ENCODE measurements around the gene PKNOX2. TPM values are rescaled to one million over a fixed set of nuclear protein-coding genes. Genes with fewer than 3 reads are reported as not detected.

PKNOX2 gene
- total RNA-seq, 4 donors from 2014 or later = 0.27 to 4.8 (median 0.75) TPM; not detected in 1

DNA sequence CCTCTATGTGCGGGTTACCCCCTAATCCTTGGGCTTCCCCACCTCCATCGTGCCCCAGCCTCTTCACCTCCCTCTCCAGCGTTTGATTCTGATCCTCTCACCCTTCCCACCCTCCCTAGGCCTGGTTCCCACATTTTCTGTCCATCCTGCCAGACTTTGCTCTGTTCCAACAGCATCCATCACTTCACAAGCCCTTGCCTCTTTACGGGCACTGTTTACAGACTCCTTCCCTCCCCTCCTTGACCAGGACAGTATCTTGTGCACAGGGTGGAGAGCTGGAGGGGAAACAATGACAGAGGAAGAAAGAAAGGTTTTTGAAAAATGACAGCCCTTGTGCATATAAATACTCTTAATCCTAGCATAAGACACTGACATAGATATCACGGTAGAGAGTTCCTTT is 301.1 kb downstream of the PKNOX2 start:
- in situ Hi-C loops (cut with MboI; ENCODE audit: low pct_ligation_motif_present in 1 of 4, low pct_unique_long_range_greater_than_20kb in 1 of 4, low sequenced_read_pairs in 3 of 4) (no loop called here), intact Hi-C loops (cut with DNase I; ENCODE audit: low total_unique reads) (no loop called here)
- Histone ChIP-seq H3K9me3 (no peaks in the 10 kb centered on the region), H3K4me1 (no peaks in the 10 kb centered on the region), H3K27ac (no peak overlapping the region), H3K36me3 (no peaks in the 10 kb centered on the region), H3K4me3 (no peak overlapping the region), H3K27me3 (no peaks in the 10 kb centered on the region)
- DNase-seq = no peak
- TF ChIP-seq POLR2A (IDR thresholded peaks at IDR 0.05) (no peak), POLR2AphosphoS5 (IDR thresholded peaks at IDR 0.05) (no peak), EP300 (IDR thresholded peaks at IDR 0.05; ENCODE audit: low read depth) (no peak)
- TF ChIP-seq, protein P1, sequence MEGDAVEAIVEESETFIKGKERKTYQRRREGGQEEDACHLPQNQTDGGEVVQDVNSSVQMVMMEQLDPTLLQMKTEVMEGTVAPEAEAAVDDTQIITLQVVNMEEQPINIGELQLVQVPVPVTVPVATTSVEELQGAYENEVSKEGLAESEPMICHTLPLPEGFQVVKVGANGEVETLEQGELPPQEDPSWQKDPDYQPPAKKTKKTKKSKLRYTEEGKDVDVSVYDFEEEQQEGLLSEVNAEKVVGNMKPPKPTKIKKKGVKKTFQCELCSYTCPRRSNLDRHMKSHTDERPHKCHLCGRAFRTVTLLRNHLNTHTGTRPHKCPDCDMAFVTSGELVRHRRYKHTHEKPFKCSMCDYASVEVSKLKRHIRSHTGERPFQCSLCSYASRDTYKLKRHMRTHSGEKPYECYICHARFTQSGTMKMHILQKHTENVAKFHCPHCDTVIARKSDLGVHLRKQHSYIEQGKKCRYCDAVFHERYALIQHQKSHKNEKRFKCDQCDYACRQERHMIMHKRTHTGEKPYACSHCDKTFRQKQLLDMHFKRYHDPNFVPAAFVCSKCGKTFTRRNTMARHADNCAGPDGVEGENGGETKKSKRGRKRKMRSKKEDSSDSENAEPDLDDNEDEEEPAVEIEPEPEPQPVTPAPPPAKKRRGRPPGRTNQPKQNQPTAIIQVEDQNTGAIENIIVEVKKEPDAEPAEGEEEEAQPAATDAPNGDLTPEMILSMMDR (IDR thresholded peaks at IDR 0.05) = no peak
- 58 to 65% methylated on average over 4 to 5 of the region's 5 CpGs for WGBS, 2 donors (ENCODE audit: low coverage in 1 of 2)

DNA sequence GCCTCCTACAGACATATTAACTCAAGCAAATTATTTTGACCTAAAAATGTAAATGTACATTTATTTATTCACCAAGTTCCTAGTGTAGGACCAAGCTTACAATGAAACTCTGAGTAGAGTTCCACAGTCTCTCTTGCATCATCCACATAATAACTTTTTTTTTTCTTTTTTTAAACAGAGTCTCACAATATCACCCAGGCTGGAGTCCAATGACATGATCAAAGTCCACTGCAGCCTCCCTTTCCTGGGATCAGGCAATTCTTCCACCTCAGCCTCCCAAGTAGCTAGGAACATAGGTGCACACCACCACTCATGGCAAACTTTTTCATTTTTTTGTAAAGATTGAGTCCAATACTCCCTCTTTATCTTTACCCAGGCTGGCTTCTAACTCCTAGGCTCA is 303.5 kb downstream of the PKNOX2 start:
- H3K9me3 ChIP-seq = no peaks in the 10 kb centered on the region
- no peaks in the 10 kb centered on the region for H3K36me3 ChIP-seq
- no peak overlapping the region for H3K27ac ChIP-seq
- no peak for DNase-seq
- no peak overlapping the region for H3K4me3 ChIP-seq
- no peaks in the 10 kb centered on the region for H3K27me3 ChIP-seq
- intact Hi-C loops (cut with DNase I; ENCODE audit: low total_unique reads) (no loop called here), in situ Hi-C loops (cut with MboI; ENCODE audit: low pct_ligation_motif_present in 1 of 4, low pct_unique_long_range_greater_than_20kb in 1 of 4, low sequenced_read_pairs in 3 of 4) (no loop called here)
- H3K4me1 ChIP-seq = no peaks in the 10 kb centered on the region
- no peak for TF ChIP-seq POLR2AphosphoS5 (IDR thresholded peaks at IDR 0.05)
- TF ChIP-seq POLR2A (IDR thresholded peaks at IDR 0.05) = no peak
- TF ChIP-seq EP300 (IDR thresholded peaks at IDR 0.05; ENCODE audit: low read depth) = no peak
- TF ChIP-seq, protein P1 (IDR thresholded peaks at IDR 0.05) = no peak

DNA sequence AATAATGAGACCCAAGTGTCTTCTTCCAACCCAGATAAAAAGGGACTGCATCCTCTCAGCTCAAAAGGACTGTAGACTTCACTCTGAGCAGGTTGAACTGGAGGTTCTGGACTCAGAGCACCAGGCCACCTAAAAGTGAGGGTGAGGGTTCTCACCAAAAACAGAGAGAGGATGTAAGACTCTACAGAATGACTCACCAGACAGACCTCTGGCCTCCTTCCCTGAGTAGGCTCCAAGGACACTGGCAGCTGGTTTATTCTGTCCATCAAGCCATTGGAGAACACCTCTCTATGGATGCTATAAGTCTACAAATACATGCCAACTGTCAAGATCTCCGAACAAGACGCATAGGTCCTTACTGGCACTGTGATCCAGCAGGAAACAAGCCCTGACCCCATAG is 304.3 kb downstream of the PKNOX2 start:
- no peaks in the 10 kb centered on the region for H3K27me3 ChIP-seq

DNA sequence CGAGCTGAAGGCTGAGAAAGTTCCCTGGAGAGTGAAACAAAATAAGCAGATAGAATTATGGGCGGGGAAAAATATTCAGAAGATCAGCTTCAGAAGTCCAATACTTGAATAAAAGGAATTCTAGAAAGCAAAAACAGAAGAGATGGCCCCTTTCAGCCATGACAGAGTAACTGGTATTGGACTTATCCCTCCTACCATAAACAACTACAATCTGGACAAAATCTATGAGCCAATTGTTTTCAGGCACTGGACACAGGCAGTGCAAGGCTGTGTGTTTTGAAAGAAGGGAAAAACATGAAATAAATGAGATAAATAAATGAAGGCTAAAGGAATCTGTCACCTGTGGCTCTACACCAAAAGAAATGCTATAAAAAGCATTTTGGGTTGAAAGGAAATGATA is 305.8 kb downstream of the PKNOX2 start:
- no peaks in the 10 kb centered on the region for H3K27me3 ChIP-seq
- H3K27ac ChIP-seq = no peak overlapping the region
- 65 to 82% methylated on average over 2 of the region's 2 CpGs for WGBS, 2 donors (ENCODE audit: low coverage in 1 of 2)
- in situ Hi-C loops (cut with MboI; ENCODE audit: low pct_ligation_motif_present in 1 of 4, low pct_unique_long_range_greater_than_20kb in 1 of 4, low sequenced_read_pairs in 3 of 4) (no loop called here), intact Hi-C loops (cut with DNase I; ENCODE audit: low total_unique reads) (no loop called here)
- H3K4me1 ChIP-seq = no peaks in the 10 kb centered on the region
- no peak for DNase-seq
- no peaks in the 10 kb centered on the region for H3K9me3 ChIP-seq
- TF ChIP-seq POLR2A (IDR thresholded peaks at IDR 0.05) (no peak), POLR2AphosphoS5 (IDR thresholded peaks at IDR 0.05) (no peak), EP300 (IDR thresholded peaks at IDR 0.05; ENCODE audit: low read depth) (no peak)
- TF ChIP-seq, protein P1 (IDR thresholded peaks at IDR 0.05) = no peak
- no peaks in the 10 kb centered on the region for H3K36me3 ChIP-seq
- no peak overlapping the region for H3K4me3 ChIP-seq

More for the DNA sequence above, 304.3 kb downstream of the PKNOX2 start:
- TF ChIP-seq EP300 (IDR thresholded peaks at IDR 0.05; ENCODE audit: low read depth) (no peak), POLR2AphosphoS5 (IDR thresholded peaks at IDR 0.05) (no peak), POLR2A (IDR thresholded peaks at IDR 0.05) (no peak)
- TF ChIP-seq, protein P1 (IDR thresholded peaks at IDR 0.05) = no peak
- Histone ChIP-seq H3K36me3 (no peaks in the 10 kb centered on the region), H3K4me3 (no peak overlapping the region), H3K27ac (no peak overlapping the region), H3K4me1 (no peaks in the 10 kb centered on the region), H3K9me3 (no peaks in the 10 kb centered on the region)
- in situ Hi-C loops (cut with MboI; ENCODE audit: low pct_ligation_motif_present in 1 of 4, low pct_unique_long_range_greater_than_20kb in 1 of 4, low sequenced_read_pairs in 3 of 4) = no loop called here
- 82% methylated on average over 2 of the region's 2 CpGs; no CpG with 5 or more reads in 1 of the 2 donors for WGBS, 2 donors (ENCODE audit: low coverage in 1 of 2)
- intact Hi-C loops (cut with DNase I; ENCODE audit: low total_unique reads) = no loop called here
- no peak for DNase-seq

All from transverse colon (tissue), 4 donors.